GM21737 (cell line): Measurements from ENCODE around the gene ANKRD36.
"Not testable (repeated sequence)": the region's sequence is repeated elsewhere in the genome, so short reads cannot be mapped to it uniquely, and the experiment has no call there.

Experiments
- ATAC-seq: cut with Tn5 transposase; IDR thresholded peaks from one replicate; pipeline ENCODE4 v1.9.1; 2021; ENCODE audit warnings: mild to moderate bottlenecking, moderate library complexity; ENCODE audit not compliant: unreplicated experiment

Gene ANKRD36

DNA sequence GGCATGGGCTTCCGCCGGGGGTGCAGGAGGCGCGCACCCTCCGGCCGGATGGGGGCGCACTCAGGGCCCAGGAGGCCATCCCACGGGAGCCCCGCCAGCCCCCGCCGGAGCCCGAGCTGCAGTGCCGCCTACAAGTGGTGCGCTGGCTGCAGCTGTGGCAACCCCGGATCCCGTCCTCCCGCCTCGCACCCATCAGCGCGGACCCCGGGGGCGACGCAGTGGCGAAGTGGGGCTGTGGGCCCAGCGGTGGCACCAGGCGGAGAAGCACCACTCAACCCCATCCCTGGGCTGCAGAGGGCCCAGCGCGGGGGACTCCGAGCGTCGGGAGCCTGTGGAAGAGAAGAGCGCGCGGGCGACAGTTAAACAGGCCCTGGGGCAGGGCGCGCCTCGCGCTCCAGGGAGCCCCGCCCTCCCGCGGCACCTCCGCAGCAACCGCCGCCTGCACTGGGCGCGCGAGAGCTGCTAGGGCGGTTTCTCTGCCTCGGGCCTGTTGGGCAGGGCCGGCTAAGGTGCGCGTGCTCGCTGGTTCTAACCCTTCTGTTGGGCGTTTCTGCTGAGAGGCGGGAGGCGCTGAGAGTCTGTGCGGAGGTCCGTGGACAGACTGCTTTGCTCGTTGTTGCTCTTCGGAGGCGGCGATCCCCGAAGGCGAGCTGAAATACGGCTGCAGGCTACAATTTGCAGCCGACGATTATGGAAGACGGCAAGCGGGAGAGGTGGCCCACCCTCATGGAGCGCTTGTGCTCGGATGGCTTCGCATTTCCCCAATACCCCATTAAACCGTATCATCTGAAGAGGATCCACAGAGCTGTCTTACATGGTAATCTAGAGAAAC lies at the start of gene ANKRD36:
ANKRD36 (plus strand) TSS at position 104 of the 832 bp plus-strand sequence; CDS start at position 691, 587 bp downstream.
- ATAC-seq = peak; percentile 93

DNA sequence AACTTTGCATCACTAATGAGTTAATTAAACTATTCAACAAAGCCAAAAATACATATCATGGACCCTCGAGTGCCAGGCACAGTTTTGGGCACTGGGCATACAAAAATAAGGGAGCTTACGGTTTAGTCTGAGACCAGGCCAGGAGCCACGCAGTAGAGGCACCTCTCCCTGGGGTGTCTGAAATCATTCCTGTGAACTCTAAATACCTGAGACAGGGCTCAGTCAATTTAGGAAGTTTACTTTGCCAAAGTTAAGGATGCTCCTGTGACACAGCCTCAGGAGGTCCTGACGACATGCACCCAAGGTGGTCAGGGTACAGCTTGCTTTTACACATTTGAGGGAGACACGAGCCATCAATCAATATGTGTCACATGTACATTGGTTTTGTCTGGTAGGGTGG lies 46.9 kb upstream of the ANKRD36 start:
- not testable (repeated sequence) for ATAC-seq

DNA sequence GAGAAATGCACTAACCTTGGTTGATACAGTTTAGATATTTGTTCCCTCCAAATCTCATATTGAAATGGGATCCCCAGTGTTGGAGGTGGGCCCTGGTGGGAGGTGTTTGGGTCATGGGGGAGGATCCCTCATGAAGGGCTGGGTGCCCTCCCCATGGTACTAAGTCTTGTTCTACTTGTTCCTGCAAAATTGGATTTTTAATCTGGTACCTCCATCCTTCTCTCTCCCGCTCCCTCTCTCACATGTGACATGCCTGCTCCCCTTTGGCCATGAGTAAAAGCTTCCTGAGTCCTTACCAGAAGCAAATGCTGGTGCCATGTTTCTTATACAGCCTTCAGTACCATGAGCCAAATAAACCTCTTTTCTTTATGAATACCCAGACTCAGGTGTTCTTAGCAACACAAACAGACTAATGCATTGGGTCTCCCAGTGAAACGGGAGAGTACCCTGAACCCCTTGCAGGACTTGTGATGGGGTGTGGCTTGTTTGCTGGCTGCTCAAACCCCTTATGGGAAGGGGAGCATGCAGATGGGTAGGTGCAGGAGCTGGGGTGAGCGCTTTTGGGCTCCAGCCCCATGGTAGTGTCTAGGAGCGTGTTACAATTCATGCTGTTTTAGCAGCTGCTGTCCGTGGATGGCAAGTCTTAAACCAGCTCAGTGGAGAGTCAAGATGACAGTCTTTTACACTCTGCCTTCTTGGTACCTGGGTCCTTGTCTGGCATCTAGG lies 45.5 kb upstream of the ANKRD36 start:
- ATAC-seq = no peak

DNA sequence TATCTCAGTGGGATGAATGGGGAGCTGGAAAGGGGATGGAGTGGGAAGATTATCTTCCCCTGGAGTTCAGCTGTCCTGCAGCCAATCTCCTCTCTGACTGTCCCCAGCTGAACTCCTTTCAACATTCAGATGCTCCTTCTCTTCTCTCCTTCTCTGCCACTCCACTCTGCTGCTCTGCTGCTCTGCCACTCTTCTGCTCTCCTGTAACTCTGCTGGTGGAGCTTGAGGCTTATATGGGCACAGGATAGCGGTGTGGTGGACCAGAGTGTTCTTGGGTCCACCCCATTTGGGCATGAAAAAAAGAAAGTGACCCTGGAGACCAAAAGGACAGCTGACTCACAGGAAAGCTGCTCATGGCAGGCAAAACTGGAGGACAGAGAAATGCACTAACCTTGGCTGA lies 44.9 kb upstream of the ANKRD36 start:
- no peak for ATAC-seq

DNA sequence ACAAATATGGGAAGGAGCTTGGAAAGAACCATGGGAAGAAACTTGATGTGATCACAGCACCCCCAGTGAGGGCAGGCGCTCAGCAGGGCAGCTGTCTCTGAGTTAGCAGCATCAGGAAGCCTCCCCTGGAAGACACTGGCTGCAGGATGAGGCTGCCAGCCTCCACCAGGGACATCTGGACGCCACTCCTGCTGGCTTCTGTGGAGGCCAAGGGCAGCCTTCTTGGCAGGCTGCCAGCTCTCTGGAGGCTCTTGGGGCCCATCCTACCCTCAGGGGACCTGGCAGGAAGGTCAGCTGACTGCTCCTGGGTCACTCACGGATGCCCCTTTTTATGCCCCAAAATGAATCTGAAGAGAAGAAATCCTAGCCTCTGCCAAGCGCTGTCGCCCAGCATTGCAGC lies 44.2 kb upstream of the ANKRD36 start:
- not testable (repeated sequence) for ATAC-seq

DNA sequence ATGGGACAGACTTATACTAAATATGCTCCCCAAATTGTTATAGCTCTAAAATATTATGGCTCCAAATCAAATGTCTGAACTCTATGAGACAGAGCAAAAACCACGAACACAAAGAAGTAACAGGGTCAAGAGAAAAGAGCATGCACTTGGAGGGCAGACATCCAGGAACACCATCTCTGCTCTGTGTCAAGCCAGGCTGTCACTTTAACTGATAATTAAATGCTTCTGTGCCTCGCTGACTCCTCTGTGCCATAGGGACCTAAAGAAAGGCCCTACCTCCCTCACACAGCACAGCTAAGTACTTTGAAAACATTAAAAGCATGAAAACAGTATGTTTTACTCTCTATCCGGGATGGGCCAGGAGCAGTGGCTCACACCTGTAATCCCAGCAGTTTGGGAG lies 42.0 kb upstream of the ANKRD36 start:
- not testable (repeated sequence) for ATAC-seq

DNA sequence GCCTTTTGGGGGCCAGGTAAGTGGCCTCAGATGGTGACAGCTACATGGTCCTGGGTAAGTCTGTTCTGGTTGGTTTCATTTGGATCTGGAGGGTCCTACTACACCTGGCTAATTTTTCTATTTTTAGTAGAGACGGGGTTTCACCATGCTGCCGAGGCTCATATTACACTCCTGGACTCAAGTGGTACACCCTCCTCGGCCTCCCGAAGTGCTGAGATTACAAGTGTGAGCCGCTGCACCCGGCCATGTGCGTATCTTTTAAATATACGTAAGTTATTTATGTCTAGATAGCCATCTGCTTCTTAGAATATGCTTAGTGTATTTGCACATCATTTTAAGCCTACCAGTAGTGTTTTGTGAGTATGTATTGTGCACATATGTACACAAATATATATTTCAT lies 35.7 kb upstream of the ANKRD36 start:
- ATAC-seq = not testable (repeated sequence)

DNA sequence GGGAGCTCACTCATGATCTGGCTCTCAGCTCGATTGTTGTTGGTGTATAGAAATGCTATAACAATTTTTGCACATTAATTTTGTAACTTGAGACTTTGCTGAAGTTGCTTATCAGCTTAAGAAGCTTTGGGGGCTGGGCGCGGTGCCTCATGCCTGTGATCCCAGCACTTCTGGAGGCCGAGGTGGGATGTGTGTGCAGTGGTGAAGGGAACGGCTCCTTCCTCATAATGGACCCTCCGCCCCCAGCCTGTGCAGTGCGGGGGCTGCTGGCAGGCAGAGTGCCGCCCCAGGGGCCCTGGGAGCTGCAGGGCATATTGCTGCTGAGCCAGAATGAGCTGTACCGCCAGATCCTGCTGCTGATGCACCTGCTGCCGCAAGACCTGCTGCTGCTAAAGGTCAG lies 32.1 kb upstream of the ANKRD36 start:
- ATAC-seq = not testable (repeated sequence)

DNA sequence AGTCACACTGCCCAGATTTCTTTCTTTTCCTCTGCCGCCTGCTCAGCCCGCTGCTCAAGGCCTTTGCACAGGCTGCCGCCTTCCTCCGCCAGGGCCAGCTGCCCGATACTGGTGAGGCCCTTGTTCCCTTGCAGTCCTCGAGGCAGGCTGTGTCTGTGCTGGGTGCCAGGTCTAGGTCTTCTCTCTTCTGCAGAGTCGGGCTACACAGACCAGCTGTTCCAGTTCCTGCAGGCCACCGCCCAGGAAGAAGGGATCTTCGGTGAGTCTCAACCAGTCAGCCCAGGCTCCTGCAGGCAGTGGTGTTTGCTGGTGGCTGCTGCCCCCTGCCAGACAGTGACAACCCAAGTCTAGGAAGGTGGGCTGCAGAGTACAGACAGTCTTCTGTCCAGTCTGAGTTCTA lies 30.7 kb upstream of the ANKRD36 start:
- not testable (repeated sequence) for ATAC-seq

DNA sequence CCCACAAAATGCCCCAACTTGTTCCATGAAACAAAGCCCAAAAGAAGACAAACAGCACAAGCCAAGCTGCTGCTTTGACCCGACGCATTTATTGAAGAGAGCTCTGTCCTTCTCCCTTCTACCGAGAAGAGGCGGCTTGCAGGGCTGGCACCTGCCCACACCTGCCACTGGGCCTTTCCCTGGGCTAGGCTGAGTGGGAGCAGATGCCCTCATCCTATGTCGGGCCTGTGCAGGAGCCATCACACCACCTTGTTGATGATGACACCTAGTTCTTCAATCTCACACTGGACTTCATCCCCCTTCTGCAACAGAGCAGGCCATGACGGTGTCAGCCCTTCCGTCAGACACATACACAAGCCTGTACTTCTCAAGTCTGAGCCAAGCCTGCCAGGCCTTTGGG lies 29.4 kb upstream of the ANKRD36 start:
- ATAC-seq = not testable (repeated sequence)

DNA sequence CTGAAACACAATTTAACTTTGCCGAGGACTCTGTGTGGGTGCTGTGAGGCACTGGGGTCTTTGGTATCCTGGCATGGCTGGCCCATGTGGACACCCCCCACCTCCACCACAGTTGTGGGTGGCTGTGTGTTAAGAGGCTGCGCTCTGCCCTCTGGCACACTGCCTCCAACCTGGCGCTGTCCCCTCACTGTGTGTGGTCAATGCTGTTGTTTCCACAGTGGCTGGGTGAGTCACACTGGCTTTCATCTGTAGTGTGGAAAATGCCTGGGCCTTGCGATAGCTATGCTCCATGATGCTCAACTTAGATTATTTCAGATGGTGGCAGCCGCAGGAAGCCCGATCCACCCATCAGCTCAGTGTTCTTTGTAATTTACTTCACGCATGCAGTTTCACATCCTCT lies 27.9 kb upstream of the ANKRD36 start:
- not testable (repeated sequence) for ATAC-seq

DNA sequence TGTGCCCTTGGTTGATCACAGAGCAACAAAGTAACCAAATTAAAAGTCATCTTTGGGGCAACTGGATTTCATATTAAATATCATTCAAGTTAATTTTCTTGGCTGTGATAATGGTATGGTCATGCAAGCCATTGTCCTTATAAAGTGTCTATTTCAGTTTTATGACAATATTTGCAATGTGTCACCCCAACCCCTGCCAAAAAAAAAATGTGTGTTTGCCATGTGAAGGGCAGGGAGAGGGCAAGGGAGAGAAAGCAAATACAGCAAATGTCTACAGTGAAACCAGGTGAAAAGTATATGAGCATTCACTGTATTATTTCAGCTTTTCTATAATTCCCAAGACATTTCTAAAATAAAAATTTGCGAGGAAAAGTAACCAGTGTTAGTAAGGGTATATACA lies 24.2 kb upstream of the ANKRD36 start:
- not testable (repeated sequence) for ATAC-seq

DNA sequence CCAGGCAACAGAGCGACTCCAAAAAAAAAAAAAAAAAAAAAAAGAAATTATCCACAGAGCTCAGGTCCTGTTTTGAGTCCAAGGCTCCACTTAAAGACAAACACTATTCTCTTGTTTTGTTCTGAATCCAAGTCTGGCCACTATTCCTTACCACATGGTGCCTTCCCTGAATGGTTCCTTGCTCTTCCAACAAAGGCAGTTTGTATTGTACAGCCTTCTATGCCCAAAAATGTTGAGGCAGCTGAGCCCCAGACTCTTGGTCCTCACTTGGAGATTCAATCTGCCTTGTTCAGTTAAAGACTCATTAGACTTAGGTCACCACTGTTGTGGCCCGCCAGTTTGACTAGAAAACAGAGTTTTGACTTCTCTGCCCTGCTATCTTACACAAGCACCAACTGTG lies 20.0 kb upstream of the ANKRD36 start:
- not testable (repeated sequence) for ATAC-seq

DNA sequence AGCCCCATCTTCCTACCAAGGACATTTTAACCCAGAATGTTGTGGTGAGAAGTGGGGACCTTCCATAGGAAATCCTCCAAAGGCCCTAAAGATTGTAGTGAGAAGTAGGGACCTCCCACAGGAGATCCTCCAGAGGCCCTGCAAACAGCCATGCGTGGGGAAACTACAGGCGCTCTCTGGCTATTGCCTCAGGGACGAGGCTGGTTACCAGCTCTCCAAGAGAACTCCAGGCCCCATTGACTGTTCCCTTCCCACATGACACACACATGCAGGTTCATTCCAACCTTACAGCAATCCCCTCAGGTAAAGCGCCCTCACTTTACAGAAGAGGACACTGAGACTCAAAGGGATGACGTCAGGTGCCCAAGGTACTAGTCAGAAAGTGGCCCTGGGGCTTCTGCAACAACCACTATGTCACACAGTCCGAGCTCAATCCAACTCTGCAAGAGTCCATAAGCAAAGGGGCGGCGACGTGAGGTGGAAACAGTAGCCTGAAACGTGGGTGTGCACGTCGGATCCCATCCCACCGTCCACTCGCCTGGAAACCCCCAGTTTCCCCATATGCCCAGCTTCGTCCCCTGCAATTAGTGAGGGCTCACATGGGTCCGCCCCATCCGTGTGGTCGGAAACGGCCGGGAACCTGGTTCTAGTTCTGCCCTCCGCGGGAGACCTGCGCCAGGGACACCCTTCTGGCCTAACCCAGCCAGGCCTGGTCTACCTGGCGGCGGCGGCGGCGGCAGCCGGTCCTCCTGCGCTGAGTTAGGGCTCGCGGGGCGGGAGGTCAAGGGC lies 18.8 kb upstream of the ANKRD36 start:
- ATAC-seq = peak; percentile 28

DNA sequence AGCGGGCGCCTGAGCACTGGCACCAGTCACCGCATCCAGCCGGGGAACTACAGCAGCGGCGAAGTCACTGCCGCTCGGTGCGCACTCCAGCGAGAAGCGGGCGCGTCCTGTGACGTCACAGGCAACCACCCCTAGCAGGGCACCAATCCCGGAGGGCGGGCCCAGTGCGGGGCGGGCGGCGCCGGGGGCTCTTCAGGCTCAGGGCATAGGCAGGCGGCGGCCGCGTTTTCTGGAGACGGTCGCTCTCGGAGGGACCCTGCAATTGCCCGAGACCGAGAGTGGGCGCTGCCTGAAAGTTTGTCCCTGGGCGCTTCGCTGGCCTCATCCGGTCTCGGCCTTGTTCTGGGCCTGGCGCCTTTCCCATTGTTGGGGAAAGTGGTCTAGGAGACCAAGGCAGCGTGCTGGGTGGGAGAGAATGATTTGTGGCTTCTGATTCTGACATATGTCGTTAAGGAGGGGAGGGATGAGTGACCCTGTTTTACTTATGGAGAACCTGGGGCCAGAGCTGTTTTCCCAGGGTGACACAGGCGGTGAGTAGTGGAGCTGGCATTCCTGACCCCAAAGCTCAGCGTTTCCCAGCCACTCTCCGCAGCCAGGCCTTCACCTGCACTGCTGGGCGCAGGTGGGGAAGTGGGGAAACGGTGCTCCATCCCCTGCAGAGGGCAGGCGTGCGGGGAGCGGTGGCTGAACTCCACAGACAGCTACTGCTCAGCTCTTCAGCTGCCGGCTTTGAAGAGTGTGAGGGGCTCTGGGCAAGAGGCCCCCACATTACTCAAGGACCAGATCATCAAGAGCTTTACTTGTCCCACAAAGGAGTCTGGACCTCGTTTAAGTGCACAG lies 18.0 kb upstream of the ANKRD36 start, which contains the start of gene FAHD2B:
FAHD2B (minus strand) TSS at position 111 of the 840 bp plus-strand sequence. CDS start 3,176 bp downstream, outside the sequence.
- ATAC-seq = peak; percentile 83

DNA sequence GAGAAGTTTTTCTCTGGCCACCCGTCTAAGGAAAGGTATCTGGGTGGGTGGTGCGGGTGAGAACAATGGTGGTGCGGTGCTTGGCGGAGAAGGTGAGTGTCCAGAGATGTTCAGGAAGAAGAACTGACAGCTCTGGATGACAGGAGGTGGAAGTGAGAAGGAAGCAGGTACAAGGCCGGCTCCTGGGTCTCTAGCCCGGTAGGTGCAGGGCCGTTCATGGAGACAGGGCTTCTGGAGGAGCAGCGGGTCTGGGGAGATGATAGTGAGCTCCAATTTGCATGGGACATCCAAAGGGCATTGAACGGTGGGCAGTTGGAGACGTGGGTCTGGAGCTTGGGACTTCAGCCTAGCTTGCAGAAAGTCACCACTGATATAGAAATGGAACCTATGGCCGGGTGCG lies 17.3 kb upstream of the ANKRD36 start:
- ATAC-seq = no peak

DNA sequence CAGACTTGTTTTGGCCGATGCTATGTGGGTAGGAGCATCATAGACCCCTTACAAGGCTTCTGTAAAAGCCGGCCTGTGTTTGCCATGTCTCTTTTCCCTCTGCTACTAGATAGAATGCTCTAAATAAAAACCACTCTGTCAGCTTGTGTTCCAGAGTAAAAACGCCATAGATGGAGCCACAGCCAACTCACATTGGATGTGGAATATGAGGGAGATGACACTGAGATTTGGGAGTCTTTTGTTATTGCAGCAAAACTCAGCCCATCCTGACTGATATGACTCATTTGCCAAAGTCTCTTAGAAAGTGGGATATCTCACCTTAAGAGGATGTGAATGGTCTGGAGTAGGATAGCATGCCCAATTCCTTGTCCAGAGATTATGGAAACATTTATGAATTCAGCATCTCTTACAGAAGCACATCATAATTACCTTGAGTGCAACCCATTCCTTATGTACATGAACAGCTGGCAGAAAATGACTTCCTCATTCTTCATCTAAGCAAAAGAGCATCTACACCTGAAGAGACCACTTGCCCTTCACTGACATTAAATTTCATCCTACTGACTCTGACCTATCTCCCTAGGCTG lies 14.1 kb upstream of the ANKRD36 start:
- not testable (repeated sequence) for ATAC-seq

DNA sequence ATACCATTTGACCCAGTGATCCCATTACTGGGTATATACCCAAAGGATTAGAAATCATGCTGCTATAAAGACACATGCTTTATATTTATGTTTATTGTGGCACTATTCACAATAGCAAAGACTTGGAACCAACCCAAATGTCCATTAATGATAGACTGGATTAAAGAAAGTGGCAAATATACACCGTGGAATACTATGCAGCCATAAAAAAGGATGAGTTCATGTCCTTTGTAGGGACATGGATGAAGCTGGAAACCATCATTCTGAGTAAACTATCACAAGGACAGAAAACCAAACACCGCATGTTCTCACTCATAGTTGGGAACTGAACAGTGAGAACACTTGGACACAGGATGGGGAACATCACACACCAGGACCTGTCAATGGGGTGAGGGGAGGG lies 6.1 kb upstream of the ANKRD36 start:
- not testable (repeated sequence) for ATAC-seq

DNA sequence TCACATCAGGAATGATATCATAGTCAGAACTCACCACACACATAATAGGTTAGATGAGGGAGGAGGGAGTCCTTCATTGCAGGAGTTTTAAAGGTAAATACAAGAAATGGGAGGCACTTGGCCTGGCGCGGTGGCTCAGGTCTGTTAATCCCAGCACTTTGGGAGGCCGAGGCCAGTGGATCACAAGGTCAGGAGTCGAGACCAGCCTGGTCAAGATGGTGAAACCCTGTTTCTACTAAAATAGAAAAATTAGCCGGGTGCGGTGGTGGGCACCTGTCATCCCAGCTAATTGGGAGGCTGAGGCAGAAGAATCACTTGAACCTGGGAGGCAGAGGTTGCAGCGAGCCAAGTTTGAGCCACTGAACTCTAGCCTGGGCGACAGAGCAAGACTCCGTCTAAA lies 1.7 kb upstream of the ANKRD36 start:
- not testable (repeated sequence) for ATAC-seq
